DOHH2 (cell line): ENCODE measurements around the gene BRIP1.

Source experiments
- H3F3A ChIP-seq: fragments of 200-600 bp; sonication (generic), shearing (Covaris generic); 2 replicates; pipeline ENCODE4 v1.6.0; 2016; ENCODE audit warnings: antibody characterized with exemption, mild to moderate bottlenecking; ENCODE audit not compliant: control insufficient read depth, insufficient read depth
- H3K27ac ChIP-seq: fragments of 200-600 bp; sonication (generic); 2 replicates; pipeline ENCODE4 v1.5.1; 2014; ENCODE audit warnings: low read depth, mild to moderate bottlenecking, low read length, moderate library complexity
- H3K27me3 ChIP-seq: fragments of 200-600 bp; sonication (generic); 2 replicates; pipeline ENCODE4 v1.6.1; 2014; ENCODE audit warnings: mild to moderate bottlenecking, low read length, mixed read lengths; ENCODE audit not compliant: control insufficient read depth
- H3K36me3 ChIP-seq: fragments of 200-600 bp; sonication (generic); 2 replicates; pipeline ENCODE4 v1.6.1; 2014; ENCODE audit warnings: mild to moderate bottlenecking, low read length, moderate library complexity, mixed read lengths; ENCODE audit not compliant: control insufficient read depth
- H3K4me1 ChIP-seq: fragments of 200-600 bp; sonication (generic); 2 replicates; pipeline ENCODE4 v1.6.1; 2014; ENCODE audit warnings: mild to moderate bottlenecking, low read length, mixed read lengths; ENCODE audit not compliant: control insufficient read depth
- H3K4me2 ChIP-seq: fragments of 200-600 bp; sonication (generic); 2 replicates; pipeline ENCODE4 v1.6.0; 2014; ENCODE audit warnings: mild to moderate bottlenecking, low read length, moderate library complexity
- H3K4me3 ChIP-seq: fragments of 200-600 bp; sonication (generic); 2 replicates; pipeline ENCODE4 v1.5.1; 2014; ENCODE audit warnings: mild to moderate bottlenecking, low read length, mixed read lengths
- H3K79me2 ChIP-seq: fragments of 200-600 bp; sonication (generic); 2 replicates; pipeline ENCODE4 v1.6.1; 2014; ENCODE audit warnings: mild to moderate bottlenecking, low read length, mixed read lengths; ENCODE audit not compliant: control insufficient read depth
- H3K9me2 ChIP-seq: fragments of 200-600 bp; sonication (generic); replicated peaks from 2 replicates; pipeline ENCODE4 v1.6.1; 2014; ENCODE audit warnings: mild to moderate bottlenecking, low read length, mixed read lengths; ENCODE audit not compliant: control insufficient read depth
- H3K9me3 ChIP-seq: fragments of 200-600 bp; sonication (generic); 2 replicates; pipeline ENCODE4 v1.6.1; 2014; ENCODE audit warnings: antibody characterized with exemption, low read length, mixed read lengths; ENCODE audit not compliant: control insufficient read depth, insufficient read depth
- H4K20me1 ChIP-seq: fragments of 200-600 bp; sonication (generic); 2 replicates; pipeline ENCODE4 v1.6.0; 2014; ENCODE audit warnings: low read depth, mild to moderate bottlenecking, antibody characterized with exemption, low read length, moderate library complexity; ENCODE audit not compliant: control insufficient read depth, insufficient read depth
- CTCF ChIP-seq: fragments of 200-600 bp; sonication (generic); IDR thresholded peaks from one replicate; pipeline ENCODE4 v1.5.1; 2014; ENCODE audit warnings: antibody characterized with exemption, mild to moderate bottlenecking, low read depth, low read length; ENCODE audit not compliant: poor library complexity, severe bottlenecking
- EZH2phosphoT487 ChIP-seq: fragments of 200-600 bp; sonication (generic); IDR thresholded peaks from 2 replicates; pipeline ENCODE4 v1.6.1; 2017; ENCODE audit warnings: borderline replicate concordance, mild to moderate bottlenecking, antibody characterized with exemption, low read length, moderate library complexity, mixed read lengths

BRIP1 gene

GRCh38 chr17:61797283-61797682 is 66.0 kb downstream of the BRIP1 start:
- H3K36me3 ChIP-seq, result peaks cover 89% of the 10 kb centered on the region
- H3K4me1 ChIP-seq, result peaks cover 9% of the 10 kb centered on the region

GRCh38 chr17:61795546-61795945 is 67.8 kb downstream of the BRIP1 start:
- Histone ChIP-seq H3K36me3 (peaks cover 88% of the 10 kb centered on the region), H3K4me3 (no peak overlapping the region)

More at GRCh38 chr17:61797283-61797682, 66.0 kb downstream of the BRIP1 start:
- Histone ChIP-seq H3K9me3 (no peaks in the 10 kb centered on the region), H4K20me1 (no peaks in the 10 kb centered on the region), H3K4me3 (no peak overlapping the region), H3K9me2 (no peaks in the 10 kb centered on the region), H3K79me2 (peaks cover 2% of the 10 kb centered on the region; the same call in 1 of the 2 replicates), H3K27me3 (no peaks in the 10 kb centered on the region), H3F3A (peaks cover 6% of the 10 kb centered on the region; the same call in 1 of the 2 replicates), H3K27ac (no peak overlapping the region), H3K4me2 (no peak overlapping the region)
- TF ChIP-seq EZH2phosphoT487, result no peak
- TF ChIP-seq CTCF, result no peak

GRCh38 chr17:61794792-61795191 is 68.5 kb downstream of the BRIP1 start:
- Histone ChIP-seq H3K27ac (no peak overlapping the region), H3K36me3 (peaks cover 85% of the 10 kb centered on the region), H3K4me3 (no peak overlapping the region), H3K9me2 (no peaks in the 10 kb centered on the region), H3K27me3 (no peaks in the 10 kb centered on the region), H3F3A (peaks cover 8% of the 10 kb centered on the region), H3K4me2 (no peak overlapping the region), H3K9me3 (no peaks in the 10 kb centered on the region), H4K20me1 (no peaks in the 10 kb centered on the region), H3K79me2 (0 out of 2 replicates have a peak, but pooled peaks cover 2% of the 10 kb centered on the region), H3K4me1 (peaks cover 3% of the 10 kb centered on the region; the same call in 1 of the 2 replicates)
- no peak for TF ChIP-seq EZH2phosphoT487
- no peak for TF ChIP-seq CTCF

More at GRCh38 chr17:61795546-61795945, 67.8 kb downstream of the BRIP1 start:
- H3K27me3 ChIP-seq, result no peaks in the 10 kb centered on the region
- H3K9me2 ChIP-seq, result no peaks in the 10 kb centered on the region
- no peak overlapping the region for H3K4me2 ChIP-seq
- no peak overlapping the region for H3K27ac ChIP-seq
- peaks cover 7% of the 10 kb centered on the region for H3K4me1 ChIP-seq
- no peak for TF ChIP-seq CTCF
- TF ChIP-seq EZH2phosphoT487, result no peak
- peaks cover 2% of the 10 kb centered on the region; the same call in 1 of the 2 replicates for H3K79me2 ChIP-seq
- H4K20me1 ChIP-seq, result no peaks in the 10 kb centered on the region
- H3F3A ChIP-seq, result peaks cover 6% of the 10 kb centered on the region
- no peaks in the 10 kb centered on the region for H3K9me3 ChIP-seq
